IPS DF 4.7 (cell line): ENCODE data around the gene ICAM2.

Experiments
- DNase-seq: peaks from one replicate; pipeline ENCODE4 v3.0.0-alpha.2; 2013; ENCODE audit warnings: low spot score; ENCODE audit errors: extremely low read depth

The ICAM2 gene

DNA sequence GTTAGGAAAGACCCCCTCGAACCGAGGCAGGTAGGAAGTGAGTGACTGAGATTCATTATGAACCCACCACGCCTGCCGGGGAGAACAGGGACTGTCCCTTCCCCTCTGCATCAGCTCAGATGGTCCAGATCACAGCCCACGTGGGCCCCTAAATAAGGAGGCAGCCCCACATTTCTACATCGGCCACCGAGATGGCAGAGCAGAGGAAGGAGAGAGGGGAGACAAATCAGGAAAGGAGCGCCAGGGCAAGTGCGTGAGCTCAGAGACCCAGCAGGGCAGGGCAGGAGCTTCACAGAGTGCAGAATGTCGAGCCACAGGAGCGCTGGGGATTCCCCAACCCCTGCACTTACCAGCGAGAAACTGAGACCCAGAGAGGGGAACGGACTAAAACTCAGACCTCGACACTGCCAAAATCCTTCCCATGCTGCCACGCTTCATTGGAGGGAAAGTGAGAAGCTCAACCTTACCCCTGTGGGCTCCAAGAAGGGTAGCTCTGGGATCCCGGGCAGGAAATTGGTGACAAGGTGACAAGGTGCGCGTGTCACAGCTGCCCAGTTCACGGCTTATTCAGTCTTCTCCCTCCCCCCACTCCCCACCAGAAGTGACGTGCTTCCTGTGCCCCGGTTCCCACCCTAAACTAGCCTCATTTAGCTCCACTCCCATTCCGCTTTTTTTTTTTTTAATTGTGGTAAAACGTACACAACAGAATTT, at the start of gene ICAM2:
Gene ICAM2, minus strand, starts transcription at position 578 of the 711 bp plus-strand sequence. CDS start 13,942 bp downstream, outside the sequence.
- no peak for DNase-seq

DNA sequence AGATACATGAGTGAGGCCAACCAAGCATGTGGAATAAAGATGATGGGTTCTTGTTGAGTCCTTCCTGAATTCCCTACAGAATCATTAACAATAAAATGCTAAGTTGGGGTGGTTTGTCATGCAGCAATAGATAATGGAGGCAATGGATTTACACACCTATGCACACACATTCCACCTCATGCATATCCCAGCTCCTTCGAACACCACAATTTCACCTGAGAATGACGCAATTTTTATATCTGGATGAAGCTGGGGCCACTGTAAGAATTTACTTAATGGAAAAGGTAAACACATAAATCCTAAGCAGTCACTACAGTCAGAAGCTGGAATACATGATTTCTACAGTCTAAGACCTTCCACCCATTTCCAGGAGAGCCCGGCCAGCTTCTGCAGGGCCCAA, 49.8 kb upstream of the ICAM2 start:
- DNase-seq, result no peak

DNA sequence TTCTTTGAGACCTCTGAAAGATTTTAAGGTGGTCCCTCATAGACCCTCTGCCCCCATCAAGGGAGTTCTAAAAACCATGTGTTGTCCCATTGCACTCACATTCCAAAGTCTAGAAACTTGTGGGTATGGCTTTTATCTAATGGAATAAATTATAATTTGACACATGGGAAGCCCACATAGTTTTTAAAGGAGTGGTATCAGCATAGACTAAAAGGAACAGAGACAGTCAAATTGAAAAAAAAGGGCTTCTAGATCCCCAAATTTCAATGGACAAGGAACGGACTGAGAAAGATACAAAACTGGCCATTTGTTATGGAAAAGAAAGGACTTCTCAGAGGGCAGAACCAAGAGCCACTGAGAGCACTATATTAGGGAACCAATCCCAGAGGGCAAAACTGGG, 48.7 kb upstream of the ICAM2 start:
- no peak for DNase-seq

DNA sequence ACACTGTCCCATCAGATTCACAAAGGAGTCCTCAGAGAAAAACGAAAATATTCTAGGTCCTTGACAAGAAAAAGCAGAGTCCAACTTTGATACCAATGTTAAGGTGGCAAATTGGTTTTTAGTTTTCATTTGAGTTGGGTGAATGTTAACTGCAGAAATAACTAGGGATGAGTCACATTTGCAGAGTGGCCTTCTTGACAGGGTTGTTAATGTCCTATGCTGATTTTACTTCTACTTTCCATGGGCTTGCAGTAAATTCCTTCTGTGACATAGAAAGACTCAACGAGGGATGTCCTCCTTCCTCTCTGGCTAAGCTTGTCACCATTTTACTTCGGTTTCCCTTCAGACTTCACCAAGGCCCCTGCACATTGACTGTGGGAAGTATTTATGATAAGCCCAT, 47.2 kb upstream of the ICAM2 start:
- DNase-seq, result no peak

DNA sequence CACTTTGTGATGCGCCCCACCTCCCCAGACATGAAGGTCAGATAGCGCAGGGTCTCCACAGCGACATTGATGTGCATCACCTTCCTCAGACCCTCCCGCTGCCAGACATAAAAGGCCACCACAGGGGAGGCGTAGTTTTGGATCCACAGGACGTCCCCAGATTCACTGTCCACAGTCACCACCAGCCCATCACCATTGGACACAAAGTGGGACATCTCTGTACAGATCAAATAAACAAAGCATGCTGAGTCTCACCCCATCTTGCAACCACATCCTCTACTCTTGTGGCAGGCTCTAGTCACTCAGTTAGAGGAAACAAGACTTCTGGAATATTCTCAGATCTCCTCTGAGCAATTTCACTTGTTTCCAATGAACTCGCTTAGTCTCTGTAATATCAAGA, 46.3 kb upstream of the ICAM2 start:
- DNase-seq, result no peak

DNA sequence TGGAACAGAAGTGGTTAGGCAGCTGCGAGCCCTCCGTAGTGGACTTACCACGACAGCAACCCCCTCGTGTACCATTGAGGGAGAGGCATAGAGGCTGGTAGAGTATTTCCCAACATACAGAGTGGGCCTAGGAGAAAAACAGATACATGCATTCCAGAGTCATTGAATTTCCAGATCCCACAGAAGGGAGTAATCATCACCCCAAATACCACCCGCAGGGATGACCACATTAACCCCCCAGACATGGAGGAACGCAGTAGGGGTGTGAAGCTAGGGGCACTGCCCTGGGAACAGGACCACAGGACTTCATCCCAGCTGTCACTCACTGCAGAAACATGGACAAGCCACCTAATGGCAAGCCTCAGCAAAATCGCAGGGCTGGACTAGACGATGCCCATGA, 44.7 kb upstream of the ICAM2 start:
- no peak for DNase-seq

DNA sequence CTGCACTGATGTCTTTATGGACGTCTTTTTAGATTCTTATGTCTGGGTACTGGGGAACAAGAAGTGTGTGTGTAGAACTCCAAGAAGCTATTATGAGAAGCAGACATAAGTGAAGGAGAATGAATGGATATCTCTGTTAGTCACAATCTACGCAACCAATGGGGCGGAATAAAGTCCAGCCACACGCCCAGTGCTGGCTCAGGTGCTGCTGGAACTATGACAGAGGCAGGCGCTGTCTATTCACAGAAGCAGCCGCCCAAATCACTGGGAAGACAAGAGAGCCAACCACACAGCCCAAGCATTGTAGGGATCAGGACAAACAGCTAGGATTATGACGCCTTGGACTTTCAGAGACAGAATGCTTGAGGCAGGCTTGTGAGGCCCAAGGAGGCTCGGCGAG, 43.9 kb upstream of the ICAM2 start:
- DNase-seq, result no peak

DNA sequence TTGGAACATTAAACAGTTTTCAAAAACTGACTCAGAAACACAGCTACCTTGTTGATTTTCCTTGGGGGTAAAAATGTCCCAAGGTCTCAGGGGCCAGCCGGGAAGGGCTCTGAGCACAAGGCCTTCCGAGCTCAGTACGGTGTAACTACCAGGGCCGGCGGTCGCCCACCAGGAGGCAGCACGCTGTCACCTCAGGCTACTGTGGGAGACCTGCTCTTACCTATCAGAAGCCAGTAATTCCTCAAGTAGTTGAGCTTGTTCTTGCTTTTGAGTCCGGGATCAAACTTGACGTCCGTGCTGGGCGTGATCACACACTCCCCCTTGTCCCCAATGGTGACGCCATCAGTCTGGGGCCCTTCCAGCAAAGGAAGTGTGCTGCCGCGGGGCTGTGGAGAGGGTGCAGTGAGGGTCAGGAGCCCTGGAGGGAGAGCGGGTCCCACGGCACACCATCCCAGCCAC, 43.4 kb upstream of the ICAM2 start:
- DNase-seq, result peak; percentile 64

DNA sequence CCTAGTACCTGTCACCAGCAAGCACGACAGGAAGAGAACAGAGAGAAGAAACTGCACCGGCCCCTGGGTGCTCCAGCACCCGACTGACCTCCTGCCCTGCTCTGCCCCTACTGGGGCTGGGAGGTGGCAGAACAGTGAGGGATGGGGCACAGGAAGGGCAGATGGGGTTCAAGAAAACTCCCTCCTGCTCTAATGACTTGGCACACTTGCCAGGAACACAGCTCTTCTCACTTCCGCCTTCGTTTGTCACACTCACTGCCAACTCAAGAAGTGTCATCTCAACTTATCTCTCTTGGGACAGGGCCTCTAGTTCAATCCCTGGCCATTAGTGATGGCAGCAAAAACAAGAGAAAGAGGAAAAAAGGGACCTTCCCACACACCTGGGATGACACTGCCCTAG, 42.7 kb upstream of the ICAM2 start:
- DNase-seq, result no peak

DNA sequence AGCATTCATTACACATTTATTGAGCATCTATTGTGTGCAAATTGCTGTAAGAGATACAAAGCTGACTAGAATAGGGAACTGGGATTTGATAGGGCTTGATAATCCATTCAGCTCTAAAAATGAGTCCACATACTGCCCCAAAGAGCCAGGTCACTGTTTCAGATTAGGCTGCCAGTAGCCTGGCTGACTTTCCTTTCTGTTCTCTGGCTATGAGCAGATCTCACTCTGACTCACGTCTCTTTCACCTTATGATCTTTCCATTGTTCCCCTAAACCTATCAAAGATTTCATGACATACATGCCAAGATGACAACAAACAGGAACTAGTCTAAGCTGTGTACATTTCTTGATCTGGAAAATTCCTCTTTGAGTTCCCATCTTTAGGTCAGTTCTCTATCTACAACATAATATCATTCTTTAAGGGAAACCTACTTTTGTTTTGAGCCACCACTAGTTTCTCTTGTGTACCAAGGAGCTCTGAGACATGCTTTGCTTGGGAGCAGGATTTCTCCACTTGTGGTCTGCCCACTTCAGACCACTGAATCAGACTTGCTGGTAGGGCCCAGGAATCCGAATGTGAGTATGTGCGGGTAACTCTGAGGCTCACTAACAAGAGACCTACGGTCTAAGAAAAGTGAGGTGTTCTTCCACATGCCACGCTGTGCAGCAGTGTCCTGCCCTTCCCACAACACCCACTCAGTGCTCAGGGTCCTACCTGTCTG, 40.9 kb upstream of the ICAM2 start:
- no peak for DNase-seq

DNA sequence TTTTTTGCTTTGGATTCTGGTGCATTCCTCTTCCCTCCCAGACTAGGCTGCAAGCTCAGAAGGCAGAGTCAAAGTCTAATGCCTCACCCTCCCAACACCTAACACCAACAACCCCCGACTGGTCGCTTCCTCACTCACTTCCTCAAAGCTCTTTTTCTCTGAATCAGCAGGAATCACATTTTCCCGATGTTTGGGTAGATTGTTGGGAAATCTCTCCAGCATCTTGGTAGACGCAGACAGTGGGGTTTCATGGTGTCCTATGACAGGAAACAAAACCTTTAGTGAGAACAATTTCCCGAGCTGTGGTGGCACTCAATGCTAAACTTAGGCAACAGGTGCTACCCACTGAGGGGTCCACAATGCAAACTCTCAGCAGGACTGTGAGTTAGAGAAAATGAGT, 39.9 kb upstream of the ICAM2 start:
- no peak for DNase-seq

DNA sequence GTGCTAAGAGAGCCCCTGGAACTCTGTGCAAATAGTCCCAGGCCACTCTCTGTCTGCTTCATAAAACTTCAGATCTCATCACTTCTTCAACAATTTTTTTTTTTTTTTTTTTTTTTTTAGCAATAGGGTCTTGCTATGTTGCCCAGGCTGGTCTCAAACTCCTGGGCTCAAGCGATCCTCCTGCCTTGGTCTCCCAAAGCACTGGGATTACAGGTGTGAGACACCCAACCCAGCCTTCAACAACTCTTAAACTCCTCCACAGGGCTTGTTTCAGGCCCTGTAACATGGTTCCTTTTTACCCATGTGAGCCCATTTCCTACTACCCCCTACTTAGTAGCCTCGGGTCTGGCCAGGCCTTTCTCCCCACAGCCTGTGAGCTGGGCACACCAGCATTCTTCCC, 39.3 kb upstream of the ICAM2 start:
- DNase-seq, result no peak

DNA sequence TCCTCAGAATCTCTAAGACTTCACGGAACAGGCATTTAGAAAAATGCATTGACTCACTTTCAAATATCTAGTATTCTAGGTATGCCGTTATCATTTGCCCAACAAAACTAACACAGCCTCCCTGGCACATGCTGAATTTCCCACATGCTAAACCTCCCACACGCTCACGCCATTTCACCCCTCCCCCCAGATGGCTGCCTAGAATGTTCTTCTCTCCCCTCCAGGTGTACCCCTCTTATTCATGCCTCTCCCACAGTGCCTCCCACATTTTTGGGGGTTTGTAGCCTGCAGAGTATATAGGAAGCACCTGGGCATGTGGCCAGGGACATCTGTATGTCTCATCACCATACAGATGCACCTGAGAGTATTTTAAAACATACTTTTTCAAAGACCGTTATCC, 38.2 kb upstream of the ICAM2 start:
- DNase-seq, result no peak

DNA sequence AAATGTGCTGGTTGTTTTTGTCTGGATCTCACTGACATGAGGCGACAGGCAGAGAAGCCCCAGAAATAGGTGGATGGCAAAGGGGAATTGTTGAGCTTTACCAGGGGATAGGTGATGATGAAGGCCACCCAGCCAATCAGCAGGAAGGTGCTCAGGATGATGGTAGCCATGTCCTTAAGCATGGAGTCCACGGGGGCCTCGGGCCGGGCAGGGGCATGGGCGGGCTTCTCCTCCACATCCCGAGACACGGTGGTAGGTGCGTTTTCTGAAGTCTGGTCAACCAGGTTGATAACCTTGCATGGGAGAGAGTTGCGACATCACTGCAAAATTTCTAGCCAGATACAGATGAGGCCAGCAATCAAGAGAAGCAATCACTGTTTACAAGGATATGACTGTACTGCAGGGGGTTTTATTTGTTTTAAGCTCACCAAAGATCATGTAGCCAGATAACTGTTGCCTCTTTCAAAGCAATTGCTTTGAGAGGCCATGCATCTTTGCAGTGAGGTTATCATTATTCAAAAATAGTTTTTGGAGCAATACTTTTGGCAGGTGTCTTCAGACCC, 37.3 kb upstream of the ICAM2 start:
- DNase-seq, result no peak

DNA sequence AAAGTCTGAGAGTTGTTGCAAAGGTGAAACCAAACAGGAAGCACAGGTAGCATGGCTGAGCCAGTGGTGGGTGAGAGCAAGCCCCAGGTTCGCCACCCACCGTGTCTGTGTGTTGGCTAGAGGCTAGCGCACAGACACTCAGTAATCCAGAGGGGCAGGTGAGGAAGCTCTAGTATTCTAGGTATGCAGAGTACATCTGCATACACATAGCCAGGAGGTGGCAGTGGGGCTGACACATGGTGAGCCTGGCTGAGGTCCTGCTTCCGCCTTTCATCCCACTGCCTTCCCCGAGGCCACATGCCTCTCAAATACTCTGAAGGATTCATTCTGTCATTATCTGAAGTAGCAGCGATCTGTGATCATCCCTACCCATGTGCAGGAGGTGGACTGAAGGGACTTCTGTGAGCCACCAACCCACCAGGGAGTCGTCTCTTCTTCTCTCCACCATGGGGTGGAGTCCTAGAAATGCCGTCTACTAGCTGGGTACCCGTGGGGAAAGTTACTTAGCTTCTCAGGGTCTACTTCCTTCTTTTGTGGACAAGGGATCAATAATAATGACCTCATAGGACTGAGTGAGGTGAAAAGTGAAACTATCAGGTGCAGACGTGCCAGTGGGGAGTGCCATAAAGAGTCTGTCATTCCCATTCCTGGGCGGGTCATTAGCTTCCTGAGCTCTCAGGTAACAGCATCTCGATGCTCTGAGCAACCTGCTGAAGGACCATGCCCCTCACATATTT, 36.0 kb upstream of the ICAM2 start:
- DNase-seq, result no peak

DNA sequence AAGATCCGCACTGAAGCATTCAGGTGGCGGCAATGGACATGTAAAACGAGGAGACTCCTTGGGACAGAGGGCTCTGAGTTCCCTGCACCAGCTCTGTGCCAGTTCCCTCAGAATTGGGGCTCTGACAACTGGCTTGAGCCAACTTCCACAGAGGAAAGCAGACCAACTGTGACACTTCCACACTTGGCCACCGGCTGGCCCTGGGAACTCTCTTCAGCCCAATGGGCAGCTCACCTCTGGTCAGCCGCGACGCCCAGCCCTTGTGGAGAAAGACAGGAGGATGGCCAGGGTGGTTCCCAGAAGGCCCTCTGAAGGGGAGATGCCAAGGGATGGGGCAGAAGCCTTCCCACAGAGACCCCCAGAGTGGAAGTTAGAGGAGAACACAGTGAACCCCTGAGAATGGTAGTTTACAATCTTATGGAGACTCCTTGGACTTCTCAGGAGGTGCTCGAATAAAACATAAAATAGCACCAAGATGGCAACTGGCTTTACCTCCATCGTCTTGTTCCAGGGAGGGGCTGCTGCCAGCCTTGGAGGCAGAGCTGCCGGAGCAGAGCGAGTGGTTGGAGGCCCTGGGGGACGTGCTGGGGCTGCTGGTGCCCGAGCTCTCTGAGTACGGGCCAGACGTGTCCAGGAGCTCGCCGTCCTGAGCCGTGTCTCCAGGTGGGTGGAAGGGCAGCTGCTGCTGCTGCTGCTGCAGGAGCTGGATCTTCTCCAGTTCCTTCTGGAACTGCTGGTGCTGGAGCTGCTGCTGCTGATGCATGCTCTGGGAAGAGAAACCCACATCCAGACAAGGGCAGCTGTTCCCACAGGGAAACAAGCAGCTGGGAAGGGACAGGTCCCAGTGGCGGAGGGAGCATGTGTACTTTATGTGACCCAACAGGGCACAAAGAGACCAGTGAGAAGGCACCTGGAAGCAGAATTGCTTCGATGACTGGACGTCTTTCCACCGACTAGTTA, 35.0 kb upstream of the ICAM2 start:
- DNase-seq, result no peak

DNA sequence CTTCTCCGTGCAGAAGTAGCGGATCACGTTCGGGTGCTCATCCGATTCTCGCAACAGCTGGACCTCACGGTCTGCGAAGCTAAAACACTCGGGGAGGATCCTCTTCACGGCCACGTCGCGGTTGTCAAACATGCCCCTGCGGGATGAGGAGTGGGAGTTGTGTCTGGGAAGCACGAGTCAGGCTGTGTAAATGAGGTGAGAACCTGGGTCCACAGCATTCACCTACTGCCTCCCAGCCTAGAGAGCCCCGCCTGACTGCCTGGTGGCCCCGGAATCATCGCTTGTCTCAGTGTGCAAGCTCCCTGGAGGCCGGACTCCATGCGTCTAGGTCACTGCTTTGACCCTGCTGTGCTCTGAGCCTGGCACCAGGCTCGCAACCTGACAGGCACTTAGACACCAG, 33.9 kb upstream of the ICAM2 start:
- no peak for DNase-seq

DNA sequence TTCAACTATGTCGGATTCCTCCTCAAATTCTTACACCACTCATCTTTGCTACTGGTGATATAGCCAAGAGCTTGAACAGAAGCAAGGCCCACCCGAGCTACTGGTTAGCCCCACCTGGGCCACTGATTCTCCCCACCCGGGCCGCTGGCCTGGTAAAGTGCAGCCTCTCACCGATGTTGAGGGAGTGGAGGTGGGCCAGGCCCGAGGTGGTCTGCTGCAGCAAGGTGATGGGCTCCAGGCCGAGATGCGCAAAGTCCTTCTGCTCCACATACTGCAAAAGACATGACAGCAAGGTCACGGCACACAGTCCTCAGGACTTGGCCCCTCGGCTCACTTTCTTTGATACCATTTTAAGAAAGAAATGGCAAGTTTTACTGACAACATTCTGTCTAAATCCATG, 32.7 kb upstream of the ICAM2 start:
- DNase-seq, result no peak

DNA sequence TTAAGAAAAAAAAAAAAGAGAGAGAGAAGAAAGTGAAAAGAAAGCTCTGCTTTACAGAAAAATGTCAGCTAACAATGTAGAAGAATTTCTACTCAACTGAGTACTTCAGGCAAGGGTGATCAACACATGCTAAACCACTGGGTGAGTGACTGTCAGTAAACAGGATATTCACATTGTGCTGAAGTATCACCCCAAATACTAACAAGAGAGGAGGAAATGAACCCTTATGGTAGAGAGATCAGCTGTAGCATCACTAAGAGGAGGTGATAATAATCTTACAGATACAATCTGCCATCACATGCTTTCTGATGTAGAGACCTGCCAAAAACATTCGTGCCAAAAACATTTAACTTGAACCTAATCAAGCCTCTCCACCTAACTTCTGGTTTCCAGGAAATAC, 30.7 kb upstream of the ICAM2 start:
- DNase-seq, result no peak

DNA sequence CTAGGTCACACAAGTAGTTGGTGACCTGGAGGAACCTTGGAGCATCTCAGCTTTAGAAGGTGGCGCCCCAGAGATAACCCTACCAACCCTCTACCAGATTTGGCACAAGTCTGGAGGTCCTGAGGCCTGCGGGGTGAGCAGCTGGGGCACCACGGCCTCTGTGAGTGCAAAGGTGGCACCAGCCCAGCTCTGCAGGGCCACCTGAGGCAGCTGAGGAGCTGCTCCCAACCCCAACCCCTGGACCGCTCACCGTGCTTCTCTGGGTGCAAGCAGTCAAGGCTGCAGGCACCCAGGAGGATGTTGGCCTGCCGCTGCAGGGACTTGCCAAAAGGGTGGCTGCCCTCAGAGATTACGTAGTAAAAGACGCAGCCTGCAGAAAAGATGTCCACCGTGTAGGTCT, 28.4 kb upstream of the ICAM2 start:
- DNase-seq, result no peak

DNA sequence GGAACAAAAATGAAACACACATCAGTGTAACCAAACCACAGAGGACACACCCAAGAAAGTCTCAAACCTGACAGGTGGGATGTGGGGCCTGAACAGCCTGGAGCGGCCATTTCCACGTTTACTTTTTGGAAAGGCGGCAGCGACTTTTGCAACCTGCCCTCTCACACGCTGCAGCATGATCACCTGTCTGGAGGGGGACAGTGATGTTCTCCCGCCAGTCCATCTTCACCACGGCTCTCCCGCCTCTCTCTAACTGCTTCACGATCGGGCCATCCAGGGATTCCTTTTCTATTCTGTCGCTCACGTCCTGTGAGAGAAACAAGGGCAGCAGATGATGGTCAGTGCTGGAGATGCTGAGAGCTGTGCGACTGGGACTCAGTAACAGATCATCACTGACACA, 24.7 kb upstream of the ICAM2 start:
- no peak for DNase-seq
